ENCODE data around the gene RIPOR3.

GRCh38 chr20:50720026-50720425 is 28.7 kb upstream of the RIPOR3 start:
- no peak for TF ChIP-seq POLR2AphosphoS5 (IDR thresholded peaks at IDR 0.05; ENCODE audit: low read depth, low read length)
- TF ChIP-seq POLR2A (IDR thresholded peaks at IDR 0.05; ENCODE audit: low read depth, low read length) = no peak
